NK-92 treated with Interleukin-12 subunit alpha and Interleukin-12 subunit beta, amount 100 ng/mL, for 24 hours (cell line): ENCODE measurements around the gene ENPP7.

ENCODE experiments used
- DNase-seq: peaks from one replicate; lab custom pipeline; 2025; lab: John Stamatoyannopoulos, UW

Gene ENPP7

GRCh38 chr17:79730769-79731483 lies at the start of gene ENPP7:
TSS of gene ENPP7 (plus strand) at chr17:79730943. CDS start at chr17:79731140, 197 bp downstream.
- no peak for DNase-seq

- no peak for DNase-seq
These were observed 49.6 kb upstream of the ENPP7 start for GRCh38 chr17:79681101-79681621.

GRCh38 chr17:79681628-79682261 lies 49.0 kb upstream of the ENPP7 start:
- no peak for DNase-seq

- DNase-seq, result no peak
These were observed 47.4 kb upstream of the ENPP7 start for GRCh38 chr17:79683365-79683764.

- no peak for DNase-seq
These were observed 46.4 kb upstream of the ENPP7 start for GRCh38 chr17:79684132-79684985.

- DNase-seq, result no peak
These were observed 45.6 kb upstream of the ENPP7 start for GRCh38 chr17:79685121-79685520.

- DNase-seq, result no peak
These were observed 44.3 kb upstream of the ENPP7 start for GRCh38 chr17:79686476-79686875.

- no peak for DNase-seq
These were observed 40.3 kb upstream of the ENPP7 start for GRCh38 chr17:79690466-79690865.

- no peak for DNase-seq
These were observed 39.5 kb upstream of the ENPP7 start for GRCh38 chr17:79690988-79691836.

- DNase-seq, result no peak
These were observed 38.8 kb upstream of the ENPP7 start for GRCh38 chr17:79691931-79692330.

GRCh38 chr17:79693419-79693818 lies 37.3 kb upstream of the ENPP7 start:
- DNase-seq, result no peak

- DNase-seq, result no peak
These were observed 35.4 kb upstream of the ENPP7 start for GRCh38 chr17:79695293-79695790.

- DNase-seq, result no peak
These were observed 34.7 kb upstream of the ENPP7 start for GRCh38 chr17:79695797-79696609.

- no peak for DNase-seq
These were observed 34.1 kb upstream of the ENPP7 start for GRCh38 chr17:79696610-79696982.

- DNase-seq, result no peak
These were observed 32.4 kb upstream of the ENPP7 start for GRCh38 chr17:79698146-79698846.

GRCh38 chr17:79699386-79700036 lies 31.2 kb upstream of the ENPP7 start:
- no peak for DNase-seq

GRCh38 chr17:79700592-79700991 lies 30.2 kb upstream of the ENPP7 start:
- no peak for DNase-seq

- DNase-seq, result no peak
These were observed 28.7 kb upstream of the ENPP7 start for GRCh38 chr17:79702034-79702433.

GRCh38 chr17:79702550-79703236 lies 28.1 kb upstream of the ENPP7 start:
- DNase-seq, result no peak
